Caki2 (cell line): ENCODE results near the gene CSK. TPM values are rescaled to one million over a fixed set of nuclear protein-coding genes. Genes with fewer than 3 reads are reported as not detected.

ENCODE experiments used
- DNase-seq: peaks from one replicate; pipeline ENCODE4 v3.0.0-alpha.2; 2015; ENCODE audit warnings: low read depth
- in situ Hi-C: cut with HindIII; loops from 2 replicates; pipeline ENCODE4 v1.10.0; 2016; ENCODE audit warnings: low sequenced_read_pairs, low pct_unique_long_range_greater_than_20kb, mixed read lengths
- total RNA-seq: library from RNA; depleted of rRNA; stranded (reverse); fragments of >200 nt; shearing (Covaris generic); gene quantifications from 2 replicates; pipeline ENCODE4 v1.2.3, GENCODE V29; 2014; ENCODE audit warnings: low replicate concordance

CSK gene
- total RNA-seq, 1 experiment from 2014 or later = 16.0 TPM

DNA sequence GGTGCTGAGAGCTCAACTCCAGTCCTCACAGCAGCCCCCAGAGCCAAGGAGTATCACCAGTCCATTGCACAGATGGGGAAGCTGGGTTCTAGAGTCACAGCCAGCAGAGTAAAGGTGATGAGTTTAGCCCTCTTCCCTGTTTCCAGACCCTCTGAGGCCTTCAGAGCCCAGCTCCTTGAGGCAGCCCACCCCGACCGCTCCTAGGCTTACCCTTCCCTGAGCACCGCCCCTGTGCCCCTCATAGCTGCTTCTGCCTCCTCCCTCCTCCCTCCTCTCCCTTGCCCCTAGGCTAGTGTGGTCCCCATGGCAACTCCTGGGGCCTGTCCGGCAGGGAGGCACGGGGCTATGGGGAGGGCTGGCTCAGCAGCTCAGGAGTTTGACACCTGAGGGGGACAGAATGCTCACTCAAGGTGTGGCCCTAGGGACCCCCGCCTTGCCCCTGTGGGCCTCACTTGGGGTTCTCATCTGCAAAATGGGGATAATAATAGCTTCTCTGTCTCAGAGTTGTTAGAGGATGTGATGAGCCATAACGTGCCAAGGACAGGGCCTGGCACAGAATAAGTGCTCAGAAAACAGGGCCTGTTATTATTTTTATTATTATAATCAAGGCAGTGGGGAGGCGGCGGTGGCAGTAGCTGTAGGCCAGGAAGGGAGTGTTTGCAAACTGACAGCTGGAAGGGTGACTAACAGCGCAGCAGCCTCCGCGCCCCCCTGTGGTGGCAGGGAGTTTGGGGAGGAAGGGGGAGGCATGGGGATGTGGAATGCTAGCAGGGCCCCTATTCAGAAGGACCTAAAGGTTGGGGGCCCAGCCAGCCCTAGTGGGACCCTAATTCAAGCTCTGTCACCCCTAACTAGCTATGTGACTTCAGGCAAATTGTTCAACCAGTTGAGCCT lies 11.5 kb downstream of the CSK start:
- no peak for DNase-seq
- in situ Hi-C loops = no loop called here

DNA sequence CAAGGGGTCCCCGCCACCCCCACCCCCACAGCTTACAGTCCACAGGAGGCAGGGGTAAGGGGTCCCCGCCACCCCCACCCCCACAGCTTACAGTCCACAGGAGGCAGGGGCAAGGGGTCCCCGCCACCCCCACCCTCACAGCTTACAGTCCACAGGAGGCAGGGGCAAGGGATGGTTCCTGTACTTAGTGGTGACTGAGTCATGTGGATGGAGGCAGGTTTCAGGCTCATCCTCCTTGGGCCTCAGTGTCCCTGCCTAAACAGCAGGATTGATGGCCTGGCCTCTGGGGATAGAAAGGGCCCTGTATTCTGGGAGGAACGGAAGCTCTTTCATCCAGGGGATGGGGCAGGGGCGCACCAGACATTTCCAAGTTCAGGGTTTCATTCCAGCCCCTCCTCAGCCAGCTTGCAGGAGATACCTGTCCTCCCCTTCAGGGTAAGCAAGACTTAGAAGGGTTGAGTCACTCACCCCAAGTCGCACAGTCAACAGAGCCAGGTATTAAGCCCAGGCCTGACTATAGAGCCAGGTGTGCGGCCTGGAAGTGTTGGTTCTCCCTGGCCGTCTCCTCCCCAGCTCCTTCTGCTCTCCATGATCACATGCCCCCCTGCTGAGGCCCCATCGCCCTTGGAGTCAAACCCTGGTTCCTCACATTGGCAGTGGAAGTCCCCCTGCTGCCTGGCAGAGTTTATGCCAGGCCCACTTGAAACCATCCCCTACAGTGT lies 12.5 kb downstream of the CSK start:
- in situ Hi-C loops = no loop called here
- DNase-seq = no peak

DNA sequence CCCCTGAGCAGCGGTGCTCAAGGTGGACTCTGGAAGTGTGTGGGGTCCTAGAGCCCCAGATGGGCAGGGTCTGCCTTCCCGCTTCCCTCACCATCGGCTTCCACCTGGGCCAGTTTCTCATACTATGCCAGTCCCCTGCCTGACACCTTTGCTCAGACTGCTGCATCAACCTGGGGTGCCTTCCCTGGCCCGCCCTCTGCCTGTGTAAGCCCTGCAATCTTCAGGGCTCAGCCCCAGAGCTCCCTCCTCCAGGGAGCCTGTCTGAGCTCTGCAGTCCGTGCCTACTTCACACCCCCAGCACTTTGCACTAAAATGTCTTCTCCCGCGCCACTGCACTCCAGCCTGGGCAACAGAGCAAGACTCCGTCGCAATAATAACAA lies 13.1 kb downstream of the CSK start:
- in situ Hi-C loops = no loop called here

DNA sequence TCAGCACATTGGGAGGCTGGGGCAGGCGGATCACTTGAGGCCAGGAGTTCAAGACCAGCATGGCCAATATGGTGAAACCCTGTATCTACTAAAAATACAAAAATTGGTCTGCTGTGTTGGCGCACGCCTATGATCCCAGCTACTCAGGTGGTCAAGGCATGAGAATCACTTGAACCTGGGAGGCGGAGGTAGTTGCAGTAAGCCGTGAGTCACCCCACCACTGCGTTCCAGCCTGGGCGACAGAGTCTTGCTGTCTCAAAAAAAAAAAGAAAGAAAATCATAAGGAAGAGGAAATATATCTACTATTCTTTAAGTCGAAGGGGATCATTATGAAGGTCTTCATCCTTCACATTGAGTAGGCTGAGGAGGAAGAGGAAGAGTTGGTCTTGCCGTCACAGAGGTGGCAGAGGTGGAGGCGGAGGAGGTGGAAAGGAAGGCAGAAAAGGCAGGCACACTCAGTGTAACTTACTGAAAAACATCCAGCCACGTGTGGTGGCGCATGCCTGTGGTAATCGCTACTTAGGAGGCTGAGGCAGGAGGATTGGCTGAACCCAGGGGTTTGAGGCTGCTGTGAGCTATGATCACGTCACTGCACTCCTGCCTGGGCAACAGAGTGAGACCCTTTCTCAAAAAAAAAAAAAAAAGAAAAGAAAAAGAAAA lies 14.2 kb downstream of the CSK start:
- no peak for DNase-seq
- in situ Hi-C loops = no loop called here

More for the DNA sequence above, 13.1 kb downstream of the CSK start:
- DNase-seq = no peak

DNA sequence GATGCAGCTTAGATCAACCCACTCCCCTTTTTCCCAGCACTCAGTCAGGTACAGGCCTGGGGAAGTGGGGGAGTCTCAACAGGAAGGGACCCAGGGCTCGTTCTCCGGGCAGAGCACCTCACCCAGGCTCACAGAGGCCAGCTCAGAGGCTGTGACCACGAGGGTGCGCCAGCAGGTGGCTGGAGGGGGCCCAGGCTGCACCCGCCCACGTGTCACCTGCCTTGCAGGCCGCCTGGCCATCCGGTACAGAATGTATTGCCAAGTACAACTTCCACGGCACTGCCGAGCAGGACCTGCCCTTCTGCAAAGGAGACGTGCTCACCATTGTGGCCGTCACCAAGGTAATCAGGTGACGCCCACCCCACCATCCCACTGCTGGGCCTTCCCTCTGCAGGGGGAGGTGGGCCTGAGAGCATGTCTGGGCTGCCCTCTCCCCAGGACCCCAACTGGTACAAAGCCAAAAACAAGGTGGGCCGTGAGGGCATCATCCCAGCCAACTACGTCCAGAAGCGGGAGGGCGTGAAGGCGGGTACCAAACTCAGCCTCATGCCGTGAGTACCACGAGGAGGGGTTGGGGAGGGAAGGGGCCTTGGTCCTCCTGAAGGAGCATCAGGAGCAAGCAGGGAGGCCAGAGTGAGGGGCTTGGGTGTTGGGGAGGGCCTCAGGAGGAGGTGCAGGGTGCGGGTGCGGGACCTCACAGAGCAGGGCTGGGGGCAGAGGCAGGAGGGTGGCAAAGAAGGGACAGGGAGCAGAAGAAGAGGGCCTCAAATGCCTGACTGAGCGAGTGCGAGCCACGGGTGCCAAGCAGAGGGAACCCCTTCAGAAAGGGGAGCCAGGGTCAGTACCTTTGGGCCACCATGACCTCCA lies 16.7 kb downstream of the CSK start:
- no peak for DNase-seq
- in situ Hi-C loops = no loop called here

DNA sequence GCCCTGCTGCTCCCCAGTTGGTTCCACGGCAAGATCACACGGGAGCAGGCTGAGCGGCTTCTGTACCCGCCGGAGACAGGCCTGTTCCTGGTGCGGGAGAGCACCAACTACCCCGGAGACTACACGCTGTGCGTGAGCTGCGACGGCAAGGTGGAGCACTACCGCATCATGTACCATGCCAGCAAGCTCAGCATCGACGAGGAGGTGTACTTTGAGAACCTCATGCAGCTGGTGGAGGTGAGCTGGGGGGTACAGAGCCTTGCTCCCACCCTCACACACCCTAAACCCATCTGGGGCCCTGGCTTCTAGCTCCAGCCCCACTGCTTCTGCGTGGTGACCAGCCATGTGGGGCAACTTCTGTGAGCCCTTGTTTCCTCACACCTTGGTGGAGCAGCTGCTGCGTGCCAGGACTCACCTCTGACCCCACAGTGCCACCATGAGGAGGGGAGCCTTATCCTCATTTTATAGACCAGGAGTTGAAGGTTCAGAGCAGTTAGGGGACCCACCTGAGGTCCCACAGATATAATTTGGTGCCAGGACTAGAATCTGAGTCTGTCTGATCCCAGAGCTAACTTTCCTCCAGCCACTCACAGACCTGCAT lies 17.5 kb downstream of the CSK start:
- no peak for DNase-seq
- in situ Hi-C loops = no loop called here

DNA sequence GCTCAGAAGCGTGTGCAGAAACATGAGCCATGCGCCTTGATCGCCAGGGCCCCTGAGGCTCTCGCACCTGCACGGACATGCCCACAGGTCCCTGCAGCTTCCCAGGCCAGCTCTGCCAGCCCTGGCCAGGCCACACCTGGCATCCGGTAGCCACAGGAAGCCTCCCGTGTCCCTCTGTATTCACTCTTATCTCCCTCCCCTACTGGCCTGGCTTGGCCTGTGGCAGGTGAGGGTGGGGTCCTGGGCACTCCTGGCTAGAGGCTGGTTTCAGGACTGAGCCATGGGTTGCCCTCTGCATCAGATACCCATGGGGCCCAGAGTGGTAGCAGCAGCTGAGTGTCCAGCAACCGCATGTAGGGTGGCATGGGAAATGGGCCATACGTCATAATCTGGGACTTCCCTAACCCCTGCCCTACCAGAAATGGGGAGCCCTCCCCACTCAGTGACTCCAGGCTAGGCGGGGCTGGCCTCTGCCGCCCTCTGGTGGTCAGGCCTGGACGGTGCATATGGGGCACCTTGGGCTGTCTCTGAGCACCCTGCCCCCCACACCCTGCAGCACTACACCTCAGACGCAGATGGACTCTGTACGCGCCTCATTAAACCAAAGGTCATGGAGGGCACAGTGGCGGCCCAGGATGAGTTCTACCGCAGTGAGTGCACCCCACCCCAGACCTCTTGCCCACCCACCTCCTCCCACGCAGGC lies 18.1 kb downstream of the CSK start:
- in situ Hi-C loops = no loop called here
- peak; percentile 67 for DNase-seq

DNA sequence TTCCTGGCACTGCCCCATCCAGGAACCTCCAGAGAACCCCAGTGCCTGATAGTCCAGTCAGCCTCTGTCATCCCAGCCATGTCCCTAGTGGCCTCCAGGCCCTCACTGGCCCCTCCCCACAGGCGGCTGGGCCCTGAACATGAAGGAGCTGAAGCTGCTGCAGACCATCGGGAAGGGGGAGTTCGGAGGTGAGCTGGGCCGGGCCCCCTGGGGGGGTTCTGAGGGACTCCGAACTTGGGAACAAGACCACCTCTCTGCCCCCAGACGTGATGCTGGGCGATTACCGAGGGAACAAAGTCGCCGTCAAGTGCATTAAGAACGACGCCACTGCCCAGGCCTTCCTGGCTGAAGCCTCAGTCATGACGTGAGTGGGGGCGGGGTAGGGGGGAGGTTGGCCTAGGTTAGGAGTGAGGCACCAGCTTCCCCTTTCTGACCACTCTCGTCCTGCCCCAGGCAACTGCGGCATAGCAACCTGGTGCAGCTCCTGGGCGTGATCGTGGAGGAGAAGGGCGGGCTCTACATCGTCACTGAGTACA lies 18.7 kb downstream of the CSK start:
- DNase-seq = no peak
- in situ Hi-C loops = no loop called here

DNA sequence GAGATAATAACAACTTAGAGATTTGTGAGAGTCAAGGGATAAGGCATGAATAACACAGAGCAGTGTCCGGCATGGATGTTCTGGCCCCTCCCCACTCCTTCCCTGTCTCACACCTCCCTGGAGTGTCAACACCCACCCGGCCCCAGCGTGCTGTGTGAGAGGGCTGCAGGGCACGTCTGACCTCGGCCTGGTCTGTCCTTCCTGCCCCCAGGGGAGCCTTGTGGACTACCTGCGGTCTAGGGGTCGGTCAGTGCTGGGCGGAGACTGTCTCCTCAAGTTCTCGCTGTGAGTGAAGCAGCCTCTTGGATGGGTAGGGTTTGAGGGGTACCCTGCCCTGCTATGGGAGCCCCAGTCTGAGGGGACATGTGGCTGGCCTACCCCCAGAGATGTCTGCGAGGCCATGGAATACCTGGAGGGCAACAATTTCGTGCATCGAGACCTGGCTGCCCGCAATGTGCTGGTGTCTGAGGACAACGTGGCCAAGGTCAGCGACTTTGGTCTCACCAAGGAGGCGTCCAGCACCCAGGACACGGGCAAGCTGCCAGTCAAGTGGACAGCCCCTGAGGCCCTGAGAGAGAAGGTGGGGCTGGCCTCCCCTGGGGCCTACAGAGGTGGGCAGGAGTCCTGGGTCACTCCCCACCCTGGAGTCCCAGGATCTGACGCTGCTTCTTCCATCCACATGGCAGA lies 19.6 kb downstream of the CSK start:
- no peak for DNase-seq
- in situ Hi-C loops = no loop called here

DNA sequence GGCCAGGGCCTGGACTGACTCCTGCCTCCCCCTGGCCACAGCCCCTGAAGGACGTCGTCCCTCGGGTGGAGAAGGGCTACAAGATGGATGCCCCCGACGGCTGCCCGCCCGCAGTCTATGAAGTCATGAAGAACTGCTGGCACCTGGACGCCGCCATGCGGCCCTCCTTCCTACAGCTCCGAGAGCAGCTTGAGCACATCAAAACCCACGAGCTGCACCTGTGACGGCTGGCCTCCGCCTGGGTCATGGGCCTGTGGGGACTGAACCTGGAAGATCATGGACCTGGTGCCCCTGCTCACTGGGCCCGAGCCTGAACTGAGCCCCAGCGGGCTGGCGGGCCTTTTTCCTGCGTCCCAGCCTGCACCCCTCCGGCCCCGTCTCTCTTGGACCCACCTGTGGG lies 20.4 kb downstream of the CSK start:
- DNase-seq = no peak
- in situ Hi-C loops = no loop called here

DNA sequence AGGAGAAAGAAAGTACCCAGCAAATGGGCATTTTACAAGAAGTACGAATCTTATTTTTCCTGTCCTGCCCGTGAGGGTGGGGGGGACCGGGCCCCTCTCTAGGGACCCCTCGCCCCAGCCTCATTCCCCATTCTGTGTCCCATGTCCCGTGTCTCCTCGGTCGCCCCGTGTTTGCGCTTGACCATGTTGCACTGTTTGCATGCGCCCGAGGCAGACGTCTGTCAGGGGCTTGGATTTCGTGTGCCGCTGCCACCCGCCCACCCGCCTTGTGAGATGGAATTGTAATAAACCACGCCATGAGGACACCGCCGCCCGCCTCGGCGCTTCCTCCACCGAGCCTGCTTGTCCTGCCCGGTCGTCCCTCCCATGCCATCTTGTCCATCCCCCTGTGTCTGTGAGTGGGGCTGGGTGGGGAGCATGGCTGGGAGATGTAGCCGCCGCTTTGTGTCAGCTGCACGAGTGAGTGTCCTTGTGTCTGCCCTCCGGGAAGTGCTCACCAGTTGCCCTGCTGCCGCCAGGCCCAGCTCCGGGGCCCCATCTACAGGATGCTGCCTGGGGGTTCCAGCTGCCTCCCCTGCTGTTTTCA lies 21.1 kb downstream of the CSK start:
- DNase-seq = no peak
- in situ Hi-C loops = no loop called here

DNA sequence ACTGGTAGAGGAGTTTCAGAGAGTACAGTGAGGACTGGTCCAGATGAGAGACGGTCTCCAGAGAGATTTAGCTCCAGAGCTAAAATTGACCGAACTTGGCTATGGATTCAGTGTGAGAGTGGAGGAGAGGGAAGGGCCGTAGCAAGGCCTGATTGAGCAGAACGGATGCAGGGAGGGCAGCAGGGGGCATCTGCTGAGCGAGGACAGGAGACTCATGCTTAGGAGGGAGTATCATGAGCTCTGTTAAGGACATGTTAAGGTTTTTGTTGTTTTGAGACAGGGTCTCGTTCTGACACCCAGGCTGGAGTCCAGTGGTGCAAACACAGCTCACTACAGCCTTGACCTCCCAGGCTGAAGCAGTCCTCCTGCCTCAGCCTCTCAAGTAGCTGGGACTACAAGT lies 23.1 kb downstream of the CSK start:
- no peak for DNase-seq
- in situ Hi-C loops = no loop called here

DNA sequence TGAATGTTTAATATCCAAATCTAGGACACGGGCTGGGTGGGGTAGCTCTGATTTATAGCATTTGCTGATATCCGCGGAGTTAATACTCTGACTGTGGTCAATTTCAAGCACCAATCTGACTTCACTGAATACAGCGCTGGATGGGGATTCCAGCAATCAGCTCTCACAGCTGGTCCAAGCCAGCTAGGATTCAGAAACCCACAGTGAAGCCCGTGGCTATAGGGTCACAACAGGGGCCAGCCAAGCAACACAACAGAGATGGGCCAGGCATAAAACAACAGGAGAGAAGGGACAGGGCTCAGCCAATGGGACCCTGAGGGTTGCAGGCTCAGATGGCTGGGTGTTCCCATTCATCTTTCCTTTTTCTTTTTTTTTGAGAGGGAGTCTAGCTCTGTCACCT lies 25.4 kb downstream of the CSK start:
- in situ Hi-C loops = no loop called here
- DNase-seq = no peak

DNA sequence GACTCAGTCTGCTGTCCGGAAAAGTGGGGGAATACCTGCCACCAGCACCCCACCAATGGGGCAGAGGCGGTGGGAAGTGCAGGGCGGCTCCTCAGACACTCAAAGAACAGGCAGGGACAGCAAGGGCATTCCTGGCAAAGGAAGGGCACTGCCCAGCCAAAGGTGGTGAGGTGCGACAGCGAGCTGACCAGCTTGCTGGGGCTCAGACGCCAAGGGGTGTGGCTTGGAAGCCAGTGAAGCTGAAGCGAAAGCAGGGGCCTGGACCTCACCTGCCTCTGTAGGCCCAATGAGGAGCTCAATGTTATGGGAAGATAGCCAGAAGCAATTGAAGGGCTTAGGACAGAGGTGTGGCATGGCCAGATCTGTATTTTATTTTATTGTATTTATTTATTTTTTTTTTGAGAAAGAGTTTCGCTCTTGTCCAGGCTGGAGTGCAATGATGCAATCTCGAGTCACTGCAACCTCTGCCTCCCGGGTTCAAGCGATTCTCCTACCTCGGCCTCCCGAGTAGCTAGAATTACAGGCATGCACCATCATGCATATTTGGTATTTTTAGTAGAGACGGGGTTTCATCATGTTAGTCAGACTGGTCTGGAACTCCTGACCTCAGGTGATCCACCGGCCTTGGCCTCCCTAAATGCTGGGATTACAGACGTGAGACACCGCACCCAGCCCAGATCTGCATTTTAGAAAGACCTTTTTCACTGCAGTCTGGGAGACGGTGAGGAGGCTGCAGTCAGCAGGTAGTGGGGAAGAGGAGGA lies 26.4 kb downstream of the CSK start:
- in situ Hi-C loops = no loop called here
- DNase-seq = peak; percentile 46

DNA sequence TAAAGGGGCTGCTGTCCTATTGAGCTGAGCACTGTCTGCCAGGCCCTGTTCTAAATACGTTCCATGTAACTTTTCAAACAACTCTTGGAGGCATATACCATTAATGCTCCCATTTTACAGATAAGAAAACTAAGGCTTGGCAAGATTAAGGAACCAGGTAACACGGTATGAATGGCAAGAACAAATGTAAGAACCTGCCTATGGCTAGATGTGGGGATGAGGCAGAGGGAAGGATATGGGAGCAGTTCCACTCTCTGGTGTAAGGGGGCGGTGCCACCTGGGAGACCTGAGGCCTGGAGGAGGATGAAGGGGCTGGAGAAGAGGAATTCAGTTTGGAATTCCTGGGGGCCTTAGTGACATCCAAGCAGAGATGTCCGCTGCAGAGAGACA lies 27.0 kb downstream of the CSK start:
- DNase-seq = no peak

DNA sequence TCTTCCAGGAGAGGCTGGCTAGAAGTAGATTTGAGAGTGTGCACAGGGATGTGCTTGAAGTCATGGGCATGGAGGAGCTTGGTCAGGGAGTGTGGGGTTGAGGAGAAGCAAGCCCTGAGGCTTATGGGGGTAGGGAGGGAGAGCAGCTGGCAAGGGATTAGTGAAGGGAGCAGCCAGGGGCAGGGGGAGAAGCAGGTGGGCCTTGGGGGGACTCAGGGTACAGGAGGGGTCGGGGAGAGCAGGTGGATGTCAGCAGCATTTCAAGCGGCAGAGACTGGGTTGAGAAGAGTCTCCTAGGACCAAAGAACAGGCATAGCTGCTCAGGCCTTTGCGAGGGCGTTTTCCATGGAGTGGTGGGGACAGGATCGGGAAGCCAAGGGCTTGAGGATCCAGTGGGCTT lies 27.4 kb downstream of the CSK start:
- in situ Hi-C loops = no loop called here
- DNase-seq = no peak

More for the DNA sequence above, 27.0 kb downstream of the CSK start:
- in situ Hi-C loops = no loop called here
